Body of pancreas (tissue), 4 donors: ENCODE data around the gene NAT8L. TPM values are rescaled to one million over a fixed set of nuclear protein-coding genes. Genes with fewer than 3 reads are reported as not detected.

Source experiments
- ATAC-seq: fragments of 150-250 bp; one replicate; pipeline ENCODE4 v1.9.1; 2016
- DNase-seq, 4 donors: peaks; one replicate each; pipeline ENCODE4 v3.0.0-alpha.2; 2019
- H3K27ac ChIP-seq, 4 donors: fragments of 200-600 bp; sonication (generic); 1 replicate in 3 of 4; 2 replicates in 1 of 4; pipeline versions ENCODE4 v1.5.1 to v1.6.1; 2016 to 2019; ENCODE audit warnings: mild to moderate bottlenecking in 1 of 4, mixed read lengths in 1 of 4, moderate library complexity in 1 of 4
- H3K27me3 ChIP-seq, 2 donors: fragments of 200-600 bp; sonication (generic); one replicate each; pipeline ENCODE4 v1.6.0; 2016; ENCODE audit warnings: mild to moderate bottlenecking in 1 of 2
- H3K36me3 ChIP-seq, 2 donors: fragments of 200-600 bp; sonication (generic); replicated peaks in 1 of 2; 2 replicates each; pipeline ENCODE4 v1.5.1; 2016; ENCODE audit warnings: low read depth in 2 of 2; ENCODE audit not compliant: insufficient read depth in 1 of 2
- H3K4me1 ChIP-seq: fragments of 200-600 bp; sonication (generic); one replicate; pipeline ENCODE4 v1.6.0; 2016
- H3K4me3 ChIP-seq, 2 donors: fragments of 200-600 bp; sonication (generic); 1 replicate in 1 of 2; 2 replicates in 1 of 2; pipeline ENCODE4 v1.5.1; 2016 to 2019
- H3K9me3 ChIP-seq, 3 donors: fragments of 200-600 bp; sonication (generic); 1 replicate in 2 of 3; 2 replicates in 1 of 3; pipeline ENCODE4 v1.5.1; 2016
- CTCF ChIP-seq, 7 experiments: fragments of 450-650 bp in 4 of 7; fragments of 200-600 bp in 3 of 7; sonication (generic) in 3 of 7; IDR thresholded peaks; one replicate each; pipeline ENCODE4 v1.5.1; 2016 to 2019; ENCODE audit warnings: antibody characterized with exemption in 7 of 7
- POLR2A ChIP-seq, 3 donors: fragments of 450-650 bp; IDR thresholded peaks; one replicate each; pipeline ENCODE4 v1.6.1; 2016; ENCODE audit warnings: antibody characterized with exemption in 3 of 3, mild to moderate bottlenecking in 2 of 3
- WGBS, 2 donors: methylation state at CpG; one replicate each; pipeline ENCODE4 v1.1.5; 2017; 5-methylcytosine and 5-hydroxymethylcytosine counted together
- intact Hi-C: fragments of 100-400 bp; cut with DNase I; formaldehyde crosslinking; loops from one replicate; pipeline ENCODE4 v1.15.1; 2023
- total RNA-seq, 2 donors: library from RNA; depleted of rRNA; stranded (reverse); fragments of >200 nt; gene quantifications; one replicate each; pipeline ENCODE4 v1.1.0, GENCODE V29; 2016

The NAT8L gene
- total RNA-seq, 2 donors from 2014 or later = 3.6 to 18.8 TPM

- no peak for TF ChIP-seq CTCF (IDR thresholded peaks at IDR 0.05)
- TF ChIP-seq POLR2A (IDR thresholded peaks at IDR 0.05) = no peak
- Histone ChIP-seq H3K9me3 (no peaks in the 10 kb centered on the region), H3K4me3 (no peak overlapping the region), H3K4me1 (peaks cover 26% of the 10 kb centered on the region), H3K27ac (no peak overlapping the region), H3K36me3 (no peaks in the 10 kb centered on the region), H3K27me3 (no peaks in the 10 kb centered on the region)
- no peak for DNase-seq
- no peak for ATAC-seq
- intact Hi-C loops = no loop called here
- 86 to 94% methylated on average over 11 to 36 of the region's 40 CpGs for whole genome bisulfite sequencing, 2 donors
Observed at GRCh38 chr4:2064276-2064991, 5.3 kb downstream of the NAT8L start.

GRCh38 chr4:2065106-2065930 is 6.2 kb downstream of the NAT8L start:
- DNase-seq = no peak
- no peak for TF ChIP-seq POLR2A (IDR thresholded peaks at IDR 0.05)
- no peak for TF ChIP-seq CTCF (IDR thresholded peaks at IDR 0.05)
- no peak for ATAC-seq
- Histone ChIP-seq H3K27ac (peak overlapping the region in 2 of 4 donors; percentile 48 to 62), H3K36me3 (no peaks in the 10 kb centered on the region), H3K4me3 (no peak overlapping the region), H3K27me3 (no peaks in the 10 kb centered on the region), H3K4me1 (peaks cover 26% of the 10 kb centered on the region), H3K9me3 (no peaks in the 10 kb centered on the region)
- WGBS, 2 donors = 70 to 76% methylated on average over 15 to 23 of the region's 24 CpGs
- intact Hi-C loops = no loop called here

- Histone ChIP-seq H3K9me3 (no peaks in the 10 kb centered on the region), H3K27me3 (no peaks in the 10 kb centered on the region), H3K4me3 (no peak overlapping the region), H3K27ac (peak overlapping the region in 3 of 4 donors; percentile 16 to 62 (median 48)), H3K4me1 (peaks cover 23% of the 10 kb centered on the region), H3K36me3 (no peaks in the 10 kb centered on the region)
- ATAC-seq (peak; percentile 9), DNase-seq (no peak)
- intact Hi-C loops = no loop called here
- 46 to 67% methylated on average over 11 to 15 of the region's 15 CpGs for WGBS, 2 donors
- no peak for TF ChIP-seq CTCF (IDR thresholded peaks at IDR 0.05)
- TF ChIP-seq POLR2A (IDR thresholded peaks at IDR 0.05) = no peak
Observed at GRCh38 chr4:2066011-2066551, 7.0 kb downstream of the NAT8L start.

- intact Hi-C loops = no loop called here
Observed at GRCh38 chr4:2066571-2067445, 7.7 kb downstream of the NAT8L start.

More at GRCh38 chr4:2066571-2067445, 7.7 kb downstream of the NAT8L start:
- Histone ChIP-seq H3K36me3 (no peaks in the 10 kb centered on the region), H3K27me3 (no peaks in the 10 kb centered on the region), H3K27ac (peak overlapping the region in 3 of 4 donors; percentile 16 to 62 (median 48)), H3K4me3 (no peak overlapping the region), H3K4me1 (peaks cover 24% of the 10 kb centered on the region), H3K9me3 (no peaks in the 10 kb centered on the region)
- DNase-seq (no peak), ATAC-seq (peak; percentile 2)
- TF ChIP-seq POLR2A (IDR thresholded peaks at IDR 0.05) (no peak), CTCF (IDR thresholded peaks at IDR 0.05) (no peak)
- WGBS, 2 donors = 57 to 76% methylated on average over 2 to 25 of the region's 29 CpGs
